ENCODE results near the gene GMPR. TPM values are rescaled to one million over a fixed set of nuclear protein-coding genes. Genes with fewer than 3 reads are reported as not detected.

The GMPR gene
- polyA plus RNA-seq, 1 experiment = 8.6 TPM

- ChIA-PET POLR2A (no interaction called here), CTCF (no interaction called here)
- H3K9me3 ChIP-seq (ENCODE audit: control insufficient read depth, insufficient read depth, low read length) = no peaks in the 10 kb centered on the region; the same call in 1 of the 2 replicates
- TF ChIP-seq CTCF (IDR thresholded peaks at IDR 0.05; ENCODE audit: low read depth, low read length) = no peak
- no peaks in the 10 kb centered on the region for H3K27me3 ChIP-seq (ENCODE audit: control insufficient read depth, insufficient read depth, low read length)
- no peak for DNase-seq (ENCODE audit: low read depth, low spot score)
- no peak overlapping the region for H3K27ac ChIP-seq (ENCODE audit: low read depth, low read length)
- no peak overlapping the region for H3K4me3 ChIP-seq (ENCODE audit: low read depth, low read length)
Measured at GRCh38 chr6:16302721-16303552, 64.5 kb downstream of the GMPR start.

GRCh38 chr6:16305246-16305725 lies 66.9 kb downstream of the GMPR start:
- Histone ChIP-seq H3K27ac (ENCODE audit: low read depth, low read length) (no peak overlapping the region), H3K9me3 (ENCODE audit: control insufficient read depth, insufficient read depth, low read length) (no peaks in the 10 kb centered on the region; the same call in 1 of the 2 replicates), H3K27me3 (ENCODE audit: control insufficient read depth, insufficient read depth, low read length) (no peaks in the 10 kb centered on the region), H3K4me3 (ENCODE audit: low read depth, low read length) (no peak overlapping the region)
- no peak for DNase-seq (ENCODE audit: low read depth, low spot score)
- CTCF ChIA-PET = no interaction called here
- POLR2A ChIA-PET = no interaction called here
- no peak for TF ChIP-seq CTCF (IDR thresholded peaks at IDR 0.05; ENCODE audit: low read depth, low read length)

- Histone ChIP-seq H3K9me3 (ENCODE audit: control insufficient read depth, insufficient read depth, low read length) (no peaks in the 10 kb centered on the region; the same call in 1 of the 2 replicates), H3K4me3 (ENCODE audit: low read depth, low read length) (no peak overlapping the region), H3K27ac (ENCODE audit: low read depth, low read length) (no peak overlapping the region), H3K27me3 (ENCODE audit: control insufficient read depth, insufficient read depth, low read length) (no peaks in the 10 kb centered on the region)
- DNase-seq (ENCODE audit: low read depth, low spot score) = no peak
- TF ChIP-seq CTCF (IDR thresholded peaks at IDR 0.05; ENCODE audit: low read depth, low read length) = no peak
- CTCF ChIA-PET = no interaction called here
- POLR2A ChIA-PET = no interaction called here
Measured at GRCh38 chr6:16305788-16306187, 67.4 kb downstream of the GMPR start.

- POLR2A ChIA-PET = no interaction called here
- DNase-seq (ENCODE audit: low read depth, low spot score) = no peak
- H3K27me3 ChIP-seq (ENCODE audit: control insufficient read depth, insufficient read depth, low read length) = no peaks in the 10 kb centered on the region
- no peak for TF ChIP-seq CTCF (IDR thresholded peaks at IDR 0.05; ENCODE audit: low read depth, low read length)
- CTCF ChIA-PET = no interaction called here
- no peak overlapping the region for H3K4me3 ChIP-seq (ENCODE audit: low read depth, low read length)
- H3K9me3 ChIP-seq (ENCODE audit: control insufficient read depth, insufficient read depth, low read length) = no peaks in the 10 kb centered on the region; the same call in 1 of the 2 replicates
- no peak overlapping the region for H3K27ac ChIP-seq (ENCODE audit: low read depth, low read length)
Measured at GRCh38 chr6:16306334-16306733, 67.9 kb downstream of the GMPR start.

- no peak for TF ChIP-seq CTCF (IDR thresholded peaks at IDR 0.05; ENCODE audit: low read depth, low read length)
- CTCF ChIA-PET = interaction anchor here (1.4 kb wide), 1 partner anchor 25 kb away, joined by 4 read pairs; no protein-coding TSS in a partner anchor
- H3K4me3 ChIP-seq (ENCODE audit: low read depth, low read length) = no peak overlapping the region
- DNase-seq (ENCODE audit: low read depth, low spot score) = no peak
- POLR2A ChIA-PET = no interaction called here
- H3K27me3 ChIP-seq (ENCODE audit: control insufficient read depth, insufficient read depth, low read length) = no peaks in the 10 kb centered on the region
- no peaks in the 10 kb centered on the region for H3K9me3 ChIP-seq (ENCODE audit: control insufficient read depth, insufficient read depth, low read length)
- no peak overlapping the region for H3K27ac ChIP-seq (ENCODE audit: low read depth, low read length)
Measured at GRCh38 chr6:16311763-16312162, 73.4 kb downstream of the GMPR start.
